Neural cell (in vitro differentiated cells): ENCODE results near the gene CMTM7.

Experiments used
- EZH2 ChIP-seq: fragments of 200-600, 300-800 bp; shearing (Covaris generic), sonication (generic); IDR thresholded peaks from 2 replicates; pipeline ENCODE4 v1.6.1; 2014; ENCODE audit warnings: antibody characterized with exemption, low read length, borderline replicate concordance, mild to moderate bottlenecking; ENCODE audit not compliant: insufficient read depth, poor library complexity, severe bottlenecking
- POLR2AphosphoS5 ChIP-seq: IDR thresholded peaks from 2 replicates; pipeline ENCODE4 v1.6.1; 2012
- RAD21 ChIP-seq: fragments of 450-650 bp; conservative IDR thresholded peaks from 2 replicates; pipeline ENCODE4 v1.6.1; 2014; ENCODE audit warnings: antibody characterized with exemption, mild to moderate bottlenecking, moderate library complexity
- TF ChIP-seq, protein P1 (sequence below): fragments of 450-650 bp; IDR thresholded peaks from 2 replicates; pipeline ENCODE4 v1.5.1; 2014; ENCODE audit warnings: antibody characterized with exemption, mild to moderate bottlenecking, moderate library complexity; ENCODE audit not compliant: poor library complexity, severe bottlenecking
- TF ChIP-seq, protein P2 (sequence below): IDR thresholded peaks from 2 replicates; pipeline ENCODE4 v1.6.1; 2012; ENCODE audit warnings: borderline replicate concordance

DNA sequence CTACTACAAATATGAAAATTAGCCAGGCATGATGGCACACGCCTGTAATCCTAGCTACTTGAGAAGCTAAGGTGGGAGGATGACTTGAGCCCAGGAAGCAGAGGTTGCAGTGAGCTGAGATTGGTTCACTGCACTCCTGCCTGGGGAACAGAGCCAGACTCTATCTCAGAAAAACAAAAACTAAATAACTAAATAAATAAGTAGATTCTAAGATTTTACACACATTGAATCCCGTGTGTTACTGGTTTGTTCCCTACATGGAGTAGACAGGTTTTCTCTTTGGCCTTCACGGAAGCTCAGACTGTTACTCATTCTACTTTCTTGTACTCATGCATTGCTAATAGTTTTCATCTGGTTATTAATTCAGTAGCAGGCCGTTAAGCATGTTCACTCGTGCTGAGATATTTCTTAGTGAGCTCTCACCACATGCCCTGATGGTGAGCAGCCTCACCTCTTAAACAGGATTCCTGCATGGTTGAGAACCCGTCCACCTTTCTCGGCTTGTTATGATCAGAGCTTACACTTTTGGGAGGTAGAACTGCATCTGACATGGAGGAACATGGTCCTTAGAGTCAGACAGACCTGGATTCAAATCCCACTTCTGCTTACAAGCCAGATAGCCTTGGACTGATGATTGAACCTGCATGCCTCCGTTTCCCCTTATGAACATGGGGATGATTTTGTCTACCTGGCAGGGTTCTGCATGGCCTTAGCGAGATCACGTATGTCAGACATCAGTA lies 49.1 kb downstream of the CMTM7 start:
- TF ChIP-seq, protein P1, sequence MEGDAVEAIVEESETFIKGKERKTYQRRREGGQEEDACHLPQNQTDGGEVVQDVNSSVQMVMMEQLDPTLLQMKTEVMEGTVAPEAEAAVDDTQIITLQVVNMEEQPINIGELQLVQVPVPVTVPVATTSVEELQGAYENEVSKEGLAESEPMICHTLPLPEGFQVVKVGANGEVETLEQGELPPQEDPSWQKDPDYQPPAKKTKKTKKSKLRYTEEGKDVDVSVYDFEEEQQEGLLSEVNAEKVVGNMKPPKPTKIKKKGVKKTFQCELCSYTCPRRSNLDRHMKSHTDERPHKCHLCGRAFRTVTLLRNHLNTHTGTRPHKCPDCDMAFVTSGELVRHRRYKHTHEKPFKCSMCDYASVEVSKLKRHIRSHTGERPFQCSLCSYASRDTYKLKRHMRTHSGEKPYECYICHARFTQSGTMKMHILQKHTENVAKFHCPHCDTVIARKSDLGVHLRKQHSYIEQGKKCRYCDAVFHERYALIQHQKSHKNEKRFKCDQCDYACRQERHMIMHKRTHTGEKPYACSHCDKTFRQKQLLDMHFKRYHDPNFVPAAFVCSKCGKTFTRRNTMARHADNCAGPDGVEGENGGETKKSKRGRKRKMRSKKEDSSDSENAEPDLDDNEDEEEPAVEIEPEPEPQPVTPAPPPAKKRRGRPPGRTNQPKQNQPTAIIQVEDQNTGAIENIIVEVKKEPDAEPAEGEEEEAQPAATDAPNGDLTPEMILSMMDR, result no peak
- TF ChIP-seq POLR2AphosphoS5 (no peak), RAD21 (no peak), EZH2 (no peak)
- TF ChIP-seq, protein P2, sequence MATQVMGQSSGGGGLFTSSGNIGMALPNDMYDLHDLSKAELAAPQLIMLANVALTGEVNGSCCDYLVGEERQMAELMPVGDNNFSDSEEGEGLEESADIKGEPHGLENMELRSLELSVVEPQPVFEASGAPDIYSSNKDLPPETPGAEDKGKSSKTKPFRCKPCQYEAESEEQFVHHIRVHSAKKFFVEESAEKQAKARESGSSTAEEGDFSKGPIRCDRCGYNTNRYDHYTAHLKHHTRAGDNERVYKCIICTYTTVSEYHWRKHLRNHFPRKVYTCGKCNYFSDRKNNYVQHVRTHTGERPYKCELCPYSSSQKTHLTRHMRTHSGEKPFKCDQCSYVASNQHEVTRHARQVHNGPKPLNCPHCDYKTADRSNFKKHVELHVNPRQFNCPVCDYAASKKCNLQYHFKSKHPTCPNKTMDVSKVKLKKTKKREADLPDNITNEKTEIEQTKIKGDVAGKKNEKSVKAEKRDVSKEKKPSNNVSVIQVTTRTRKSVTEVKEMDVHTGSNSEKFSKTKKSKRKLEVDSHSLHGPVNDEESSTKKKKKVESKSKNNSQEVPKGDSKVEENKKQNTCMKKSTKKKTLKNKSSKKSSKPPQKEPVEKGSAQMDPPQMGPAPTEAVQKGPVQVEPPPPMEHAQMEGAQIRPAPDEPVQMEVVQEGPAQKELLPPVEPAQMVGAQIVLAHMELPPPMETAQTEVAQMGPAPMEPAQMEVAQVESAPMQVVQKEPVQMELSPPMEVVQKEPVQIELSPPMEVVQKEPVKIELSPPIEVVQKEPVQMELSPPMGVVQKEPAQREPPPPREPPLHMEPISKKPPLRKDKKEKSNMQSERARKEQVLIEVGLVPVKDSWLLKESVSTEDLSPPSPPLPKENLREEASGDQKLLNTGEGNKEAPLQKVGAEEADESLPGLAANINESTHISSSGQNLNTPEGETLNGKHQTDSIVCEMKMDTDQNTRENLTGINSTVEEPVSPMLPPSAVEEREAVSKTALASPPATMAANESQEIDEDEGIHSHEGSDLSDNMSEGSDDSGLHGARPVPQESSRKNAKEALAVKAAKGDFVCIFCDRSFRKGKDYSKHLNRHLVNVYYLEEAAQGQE, result no peak
